Esophagus muscularis mucosa (tissue), 4 donors: ENCODE results near the gene GLS2. TPM values are rescaled to one million over a fixed set of nuclear protein-coding genes. Genes with fewer than 3 reads are reported as not detected.

ENCODE experiments used
- DNase-seq: peaks from one replicate; pipeline ENCODE4 v3.0.0-alpha.2; 2017; ENCODE audit errors: extremely low spot score
- H3K27ac ChIP-seq, 4 donors: fragments of 200-600 bp; sonication (generic); replicated peaks in 1 of 4; 1 replicate in 3 of 4; 2 replicates in 1 of 4; pipeline ENCODE4 v1.5.1; 2016 to 2019; ENCODE audit warnings: mild to moderate bottlenecking in 1 of 4
- H3K27me3 ChIP-seq, 4 donors: fragments of 200-600 bp; sonication (generic); one replicate each; pipeline versions ENCODE4 v1.5.1 to v1.6.0; 2016 to 2019
- H3K36me3 ChIP-seq, 4 donors: fragments of 200-600 bp; sonication (generic); one replicate each; pipeline ENCODE4 v1.5.1; 2016 to 2019
- H3K4me1 ChIP-seq, 4 donors: fragments of 200-600 bp; sonication (generic); one replicate each; pipeline ENCODE4 v1.5.1; 2016 to 2019
- H3K4me3 ChIP-seq, 4 donors: fragments of 200-600 bp; sonication (generic); 1 replicate in 2 of 4; 2 replicates in 2 of 4; pipeline ENCODE4 v1.5.1; 2016 to 2019; ENCODE audit warnings: mild to moderate bottlenecking in 4 of 4, moderate library complexity in 1 of 4
- H3K9me3 ChIP-seq, 4 donors: fragments of 200-600 bp; sonication (generic); 1 replicate in 3 of 4; 2 replicates in 1 of 4; pipeline ENCODE4 v1.5.1; 2016 to 2019
- CTCF ChIP-seq, 3 experiments: fragments of 200-600 bp in 2 of 3; fragments of 450-650 bp in 1 of 3; sonication (generic) in 2 of 3; IDR thresholded peaks; one replicate each; pipeline ENCODE4 v1.5.1; 2017 to 2019; ENCODE audit warnings: antibody characterized with exemption in 3 of 3, mild to moderate bottlenecking in 2 of 3, moderate library complexity in 1 of 3
- EP300 ChIP-seq: sonication (generic); formaldehyde crosslinking; IDR thresholded peaks from one replicate; pipeline ENCODE4 v1.6.1; 2017; ENCODE audit warnings: antibody characterized with exemption
- POLR2A ChIP-seq: fragments of 450-650 bp; IDR thresholded peaks from one replicate; pipeline ENCODE4 v1.6.1; 2017; ENCODE audit warnings: antibody characterized with exemption, moderate library complexity, mild to moderate bottlenecking, low read depth
- POLR2AphosphoS5 ChIP-seq, 2 donors: sonication (generic); formaldehyde crosslinking; IDR thresholded peaks; one replicate each; pipeline ENCODE4 v1.6.1; 2017; ENCODE audit warnings: antibody characterized with exemption in 2 of 2
- WGBS: methylation state at CpG from one replicate; pipeline ENCODE4 v1.1.5; 2018; 5-methylcytosine and 5-hydroxymethylcytosine counted together
- intact Hi-C: fragments of 100-400 bp; cut with DNase I; formaldehyde crosslinking; loops from one replicate; pipeline ENCODE4 v1.15.1; 2023
- total RNA-seq, 4 donors: library from RNA; depleted of rRNA; stranded (reverse); fragments of >200 nt; gene quantifications; one replicate each; pipeline versions ENCODE4 v1.1.0 to v1.2.1, GENCODE V29; 2016

The GLS2 gene
- total RNA-seq, 4 donors from 2014 or later: 0.97 to 1.0 (median 0.99) TPM; not detected in 1

- Histone ChIP-seq H3K27ac (no peak overlapping the region), H3K9me3 (peaks cover 0 to 3% (median 0%) of the 10 kb centered on the region in 4 donors), H3K27me3 (no peaks in the 10 kb centered on the region), H3K4me1 (peaks cover 7 to 20% (median 18%) of the 10 kb centered on the region in 4 donors), H3K36me3 (no peaks in the 10 kb centered on the region), H3K4me3 (no peak overlapping the region)
- 88% methylated on average over 12 of the region's 12 CpGs for WGBS
- no peak for DNase-seq
- intact Hi-C loops: no loop called here
- TF ChIP-seq CTCF (IDR thresholded peaks at IDR 0.05) (no peak), POLR2AphosphoS5 (IDR thresholded peaks at IDR 0.05) (no peak), EP300 (no peak), POLR2A (no peak)
Observed at GRCh38 chr12:56486694-56487093, 1.3 kb downstream of the GLS2 start.

GRCh38 chr12:56484566-56484965, 3.4 kb downstream of the GLS2 start:
- peaks cover 0 to 3% (median 0%) of the 10 kb centered on the region in 4 donors for H3K9me3 ChIP-seq
- no peak overlapping the region for H3K4me3 ChIP-seq
- no peak for DNase-seq
- H3K4me1 ChIP-seq: peaks cover 7 to 20% (median 18%) of the 10 kb centered on the region in 4 donors
- H3K27ac ChIP-seq: no peak overlapping the region
- H3K27me3 ChIP-seq: no peaks in the 10 kb centered on the region
- no peak for TF ChIP-seq EP300
- no peak for TF ChIP-seq CTCF (IDR thresholded peaks at IDR 0.05)
- TF ChIP-seq POLR2A: no peak
- no peak for TF ChIP-seq POLR2AphosphoS5 (IDR thresholded peaks at IDR 0.05)
- WGBS: 77% methylated on average over 1 of the region's 1 CpG
- no peaks in the 10 kb centered on the region for H3K36me3 ChIP-seq
- intact Hi-C loops: no loop called here

GRCh38 chr12:56479625-56480024, 8.3 kb downstream of the GLS2 start:
- WGBS: 93% methylated on average over 7 of the region's 7 CpGs
- Histone ChIP-seq H3K9me3 (no peaks in the 10 kb centered on the region), H3K27me3 (no peaks in the 10 kb centered on the region), H3K36me3 (no peaks in the 10 kb centered on the region), H3K4me1 (no peaks in the 10 kb centered on the region), H3K4me3 (no peak overlapping the region), H3K27ac (no peak overlapping the region)
- intact Hi-C loops: no loop called here
- TF ChIP-seq EP300 (no peak), POLR2AphosphoS5 (IDR thresholded peaks at IDR 0.05) (no peak)
- DNase-seq: no peak

DNA sequence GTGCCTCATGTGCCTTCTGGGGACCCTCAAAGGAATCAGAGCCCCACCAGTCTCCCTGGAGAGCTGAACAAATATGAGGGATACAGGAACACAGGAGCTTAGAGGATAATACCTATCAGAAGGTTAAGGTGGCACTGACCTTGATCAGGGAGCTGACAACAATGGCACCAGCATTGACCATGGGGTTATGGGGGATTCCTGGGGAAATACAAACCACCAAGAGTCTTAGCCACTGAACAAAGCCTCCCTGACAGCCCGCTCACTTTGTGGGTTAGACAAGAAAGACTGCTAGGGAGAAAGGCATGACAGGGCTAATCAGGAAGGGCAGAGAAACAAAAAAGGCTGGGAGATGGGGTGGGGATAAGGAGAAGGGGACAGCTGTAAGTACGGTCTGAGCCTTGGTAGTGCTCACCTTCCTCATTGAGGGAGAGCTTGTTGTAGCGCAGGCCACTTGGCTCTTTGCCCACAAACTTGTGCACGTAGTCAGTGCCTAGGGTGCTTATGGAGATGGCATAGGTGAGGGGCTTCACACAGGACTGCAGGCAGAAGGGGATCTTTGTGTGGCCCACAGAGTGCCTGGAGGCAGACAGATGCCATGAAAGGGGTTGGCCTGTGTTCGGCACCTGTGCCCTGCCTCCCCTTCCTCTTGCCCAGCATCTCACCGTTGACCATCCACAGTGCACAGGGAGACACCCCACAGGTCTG, 10.3 kb downstream of the GLS2 start:
- Histone ChIP-seq H3K27me3 (no peaks in the 10 kb centered on the region), H3K9me3 (no peaks in the 10 kb centered on the region), H3K4me1 (no peaks in the 10 kb centered on the region), H3K4me3 (no peak overlapping the region), H3K27ac (no peak overlapping the region), H3K36me3 (peaks cover 0 to 9% (median under 1%) of the 10 kb centered on the region in 4 donors)
- intact Hi-C loops: no loop called here
- no peak for DNase-seq
- WGBS: 99% methylated on average over 6 of the region's 6 CpGs
- no peak for TF ChIP-seq POLR2A
- TF ChIP-seq EP300: no peak
- TF ChIP-seq POLR2AphosphoS5 (IDR thresholded peaks at IDR 0.05): no peak
- TF ChIP-seq CTCF (IDR thresholded peaks at IDR 0.05): no peak

GRCh38 chr12:56476972-56477432, 11.0 kb downstream of the GLS2 start:
- no peaks in the 10 kb centered on the region for H3K9me3 ChIP-seq
- TF ChIP-seq POLR2A: no peak
- TF ChIP-seq POLR2AphosphoS5 (IDR thresholded peaks at IDR 0.05): no peak
- TF ChIP-seq EP300: no peak
- no peak for TF ChIP-seq CTCF (IDR thresholded peaks at IDR 0.05)
- H3K4me1 ChIP-seq: no peaks in the 10 kb centered on the region
- no peak overlapping the region for H3K4me3 ChIP-seq
- DNase-seq: no peak
- no peaks in the 10 kb centered on the region for H3K27me3 ChIP-seq
- no CpG with 5 or more reads among the region's 1 CpG for WGBS
- intact Hi-C loops: no loop called here
- H3K27ac ChIP-seq: no peak overlapping the region
- peaks cover 0 to 9% (median 4%) of the 10 kb centered on the region in 4 donors for H3K36me3 ChIP-seq
